Measurements from ENCODE around the gene AP2B1.

AP2B1 gene

GRCh38 chr17:35664685-35665084 is 77.6 kb downstream of the AP2B1 start:
- TF ChIP-seq CTCF (IDR thresholded peaks at IDR 0.05; ENCODE audit: low read depth, low read length), result no peak
- H3K4me3 ChIP-seq (ENCODE audit: low read depth, low read length), result no peak overlapping the region

GRCh38 chr17:35665662-35666061 is 78.5 kb downstream of the AP2B1 start:
- no peak for TF ChIP-seq CTCF (IDR thresholded peaks at IDR 0.05; ENCODE audit: low read depth, low read length)
- no peak overlapping the region for H3K4me3 ChIP-seq (ENCODE audit: low read depth, low read length)

- no peak for TF ChIP-seq CTCF (IDR thresholded peaks at IDR 0.05; ENCODE audit: low read depth, low read length)
- H3K4me3 ChIP-seq (ENCODE audit: low read depth, low read length), result no peak overlapping the region
Measured at GRCh38 chr17:35666070-35666469, 78.9 kb downstream of the AP2B1 start.

GRCh38 chr17:35666967-35667532 is 79.9 kb downstream of the AP2B1 start:
- no peak overlapping the region for H3K4me3 ChIP-seq (ENCODE audit: low read depth, low read length)
- no peak for TF ChIP-seq CTCF (IDR thresholded peaks at IDR 0.05; ENCODE audit: low read depth, low read length)

- TF ChIP-seq CTCF (IDR thresholded peaks at IDR 0.05; ENCODE audit: low read depth, low read length), result no peak
- H3K4me3 ChIP-seq (ENCODE audit: low read depth, low read length), result no peak overlapping the region
Measured at GRCh38 chr17:35668802-35669201, 81.7 kb downstream of the AP2B1 start.

- TF ChIP-seq CTCF (IDR thresholded peaks at IDR 0.05; ENCODE audit: low read depth, low read length), result no peak
- H3K4me3 ChIP-seq (ENCODE audit: low read depth, low read length), result no peak overlapping the region
Measured at GRCh38 chr17:35674552-35674951, 87.4 kb downstream of the AP2B1 start.

GRCh38 chr17:35676441-35676840 is 89.3 kb downstream of the AP2B1 start:
- no peak for TF ChIP-seq CTCF (IDR thresholded peaks at IDR 0.05; ENCODE audit: low read depth, low read length)
- no peak overlapping the region for H3K4me3 ChIP-seq (ENCODE audit: low read depth, low read length)

Data from WI38 (cell line).